Neuronal stem cell (in vitro differentiated cells): ENCODE data around the gene EFTUD2.

ENCODE experiments used
- DNase-seq: peaks from one replicate; pipeline ENCODE4 v3.0.0-alpha.2; 2013; ENCODE audit warnings: low spot score
- H2AFZ ChIP-seq: one replicate; pipeline ENCODE4 v1.6.1; 2013; ENCODE audit warnings: mild to moderate bottlenecking, low read length, inconsistent platforms
- H2AK5ac ChIP-seq: 2 replicates; pipeline ENCODE4 v1.6.1; 2013; ENCODE audit warnings: low read depth, mild to moderate bottlenecking, inconsistent platforms, low read length, moderate library complexity, mixed read lengths
- H2BK120ac ChIP-seq: 2 replicates; pipeline ENCODE4 v1.6.1; 2013; ENCODE audit warnings: low read depth, mild to moderate bottlenecking, inconsistent platforms, low read length, moderate library complexity, mixed read lengths
- H2BK12ac ChIP-seq: one replicate; pipeline ENCODE4 v1.6.1; 2013; ENCODE audit warnings: low read length, inconsistent platforms
- H2BK15ac ChIP-seq: 2 replicates; pipeline ENCODE4 v1.6.1; 2013; ENCODE audit warnings: mild to moderate bottlenecking, low read length, inconsistent platforms, mixed read lengths
- H2BK5ac ChIP-seq: one replicate; pipeline ENCODE4 v1.6.1; 2013; ENCODE audit warnings: inconsistent platforms, mild to moderate bottlenecking, low read length, moderate library complexity
- H3K14ac ChIP-seq: one replicate; pipeline ENCODE4 v1.6.1; 2013; ENCODE audit warnings: low read length, inconsistent platforms
- H3K18ac ChIP-seq: 2 replicates; pipeline ENCODE4 v1.6.1; 2013; ENCODE audit warnings: low read length, inconsistent platforms
- H3K23ac ChIP-seq: 2 replicates; pipeline ENCODE4 v1.6.1; 2013; ENCODE audit warnings: low read depth, mild to moderate bottlenecking, mixed read lengths, low read length, inconsistent platforms; ENCODE audit not compliant: poor library complexity
- H3K27ac ChIP-seq: replicated peaks from 3 replicates; pipeline ENCODE4 v1.5.1; 2013; ENCODE audit warnings: low read length, inconsistent platforms
- H3K27me3 ChIP-seq, 3 experiments: 2 replicates each; pipeline ENCODE4 v1.6.1; 2013; ENCODE audit warnings: low read length in 3 of 3, mild to moderate bottlenecking in 2 of 3, inconsistent platforms in 1 of 3, low read depth in 1 of 3, mixed read lengths in 1 of 3, moderate library complexity in 1 of 3; ENCODE audit not compliant: control insufficient read depth in 3 of 3, insufficient read depth in 3 of 3
- H3K36me3 ChIP-seq, 2 donors: replicated peaks in 1 of 2; 2 replicates each; pipeline ENCODE4 v1.6.1; 2013; ENCODE audit warnings: low read length in 2 of 2; ENCODE audit not compliant: control insufficient read depth in 2 of 2, insufficient read depth in 2 of 2
- H3K4ac ChIP-seq: 2 replicates; pipeline ENCODE4 v1.6.1; 2013; ENCODE audit warnings: inconsistent platforms, mild to moderate bottlenecking, low read length, moderate library complexity
- H3K4me1 ChIP-seq, 2 donors: 1 replicate in 1 of 2; 2 replicates in 1 of 2; pipeline ENCODE4 v1.6.1; 2013; ENCODE audit warnings: low read length in 2 of 2, low read depth in 1 of 2; ENCODE audit not compliant: control insufficient read depth in 2 of 2, insufficient read depth in 1 of 2
- H3K4me2 ChIP-seq: one replicate; pipeline ENCODE4 v1.6.1; 2013; ENCODE audit warnings: mild to moderate bottlenecking, low read length, inconsistent platforms; ENCODE audit not compliant: insufficient read depth, poor library complexity, severe bottlenecking
- H3K4me3 ChIP-seq, 2 donors: 2 replicates each; pipeline ENCODE4 v1.5.1; 2013; ENCODE audit warnings: low read length in 2 of 2, mild to moderate bottlenecking in 2 of 2, inconsistent platforms in 1 of 2, moderate library complexity in 1 of 2
- H3K79me1 ChIP-seq: one replicate; pipeline ENCODE4 v1.6.1; 2013; ENCODE audit warnings: low read depth, mild to moderate bottlenecking, inconsistent platforms, low read length, moderate library complexity
- H3K9ac ChIP-seq: one replicate; pipeline ENCODE4 v1.6.1; 2013; ENCODE audit warnings: mild to moderate bottlenecking, low read depth, low read length, inconsistent platforms; ENCODE audit not compliant: poor library complexity
- H3K9me3 ChIP-seq, 2 donors: replicated peaks in 1 of 2; 2 replicates each; pipeline versions ENCODE3 to v1.6.1; 2013; ENCODE audit warnings: low read length in 2 of 2, mild to moderate bottlenecking in 2 of 2, inconsistent platforms in 1 of 2, low read depth in 1 of 2, mixed read lengths in 1 of 2, moderate library complexity in 1 of 2; ENCODE audit not compliant: control insufficient read depth in 2 of 2, insufficient read depth in 1 of 2
- H4K8ac ChIP-seq: one replicate; pipeline ENCODE4 v1.6.1; 2013; ENCODE audit warnings: low read depth, mild to moderate bottlenecking, inconsistent platforms, low read length, moderate library complexity
- H4K91ac ChIP-seq: one replicate; pipeline ENCODE4 v1.6.1; 2013; ENCODE audit warnings: low read length, low read depth, mild to moderate bottlenecking, inconsistent platforms; ENCODE audit not compliant: poor library complexity
- whole genome bisulfite sequencing, 2 donors: extraction: QIAGEN DNeasy Blood & Tissue Kit; methylation state at CpG; one replicate each; pipeline ENCODE4 v1.1.7; 2013; ENCODE audit warnings: missing lambda C conversion rate in 2 of 2, mixed read lengths in 1 of 2; ENCODE audit not compliant: insufficient read length in 2 of 2, insufficient replicate concordance in 1 of 2; ENCODE audit errors: extremely low coverage in 2 of 2; 5-methylcytosine and 5-hydroxymethylcytosine counted together

The EFTUD2 gene

GRCh38 chr17:44925731-44926697 is 26.8 kb upstream of the EFTUD2 start:
- Histone ChIP-seq H3K4ac (no peak overlapping the region), H3K4me3 (peak overlapping the region in 1 of 2 donors; percentile 43), H2AK5ac (no peak overlapping the region), H4K8ac (no peak overlapping the region), H3K18ac (no peak overlapping the region), H2BK5ac (no peak overlapping the region), H3K4me1 (peaks cover 0 to 10% of the 10 kb centered on the region in 2 donors), H3K9me3 (no peaks in the 10 kb centered on the region), H3K79me1 (no peaks in the 10 kb centered on the region), H2AFZ (no peak overlapping the region), H2BK15ac (no peak overlapping the region), H3K27ac (no peak overlapping the region), H3K27me3 (peaks cover 0 to 6% (median 0%) of the 10 kb centered on the region in 3 experiments), H3K36me3 (peaks cover 47 to 59% of the 10 kb centered on the region in 2 donors), H3K23ac (no peak overlapping the region), H3K14ac (no peak overlapping the region), H2BK120ac (no peak overlapping the region), H3K4me2 (no peak overlapping the region), H3K9ac (no peak overlapping the region), H2BK12ac (no peak overlapping the region), H4K91ac (no peak overlapping the region)
- DNase-seq = no peak
- WGBS, 2 donors = no CpG with 5 or more reads among the region's 18 CpGs

- Histone ChIP-seq H2BK15ac (no peak overlapping the region), H2AK5ac (no peak overlapping the region), H3K18ac (peak overlapping the region; percentile 35), H3K79me1 (no peaks in the 10 kb centered on the region), H4K91ac (no peak overlapping the region), H3K4me3 (no peak overlapping the region), H3K23ac (peak overlapping the region; percentile 14), H2AFZ (no peak overlapping the region), H2BK120ac (no peak overlapping the region), H2BK5ac (no peak overlapping the region), H3K27ac (peak overlapping the region; percentile 28), H3K36me3 (peaks cover 34 to 40% of the 10 kb centered on the region in 2 donors), H3K4me1 (peaks cover 0 to 17% of the 10 kb centered on the region in 2 donors), H4K8ac (no peak overlapping the region), H3K9ac (no peak overlapping the region), H2BK12ac (no peak overlapping the region), H3K4ac (no peak overlapping the region), H3K14ac (no peak overlapping the region), H3K4me2 (no peak overlapping the region), H3K27me3 (peaks cover 0 to 16% (median 0%) of the 10 kb centered on the region in 3 experiments), H3K9me3 (no peaks in the 10 kb centered on the region)
- no CpG with 5 or more reads among the region's 9 CpGs for WGBS, 2 donors
- DNase-seq = no peak
These were observed 24.9 kb upstream of the EFTUD2 start for GRCh38 chr17:44924107-44924544.

- Histone ChIP-seq H2BK120ac (peak overlapping the region; percentile 25), H3K9me3 (no peaks in the 10 kb centered on the region), H3K9ac (no peak overlapping the region), H3K4me3 (no peak overlapping the region), H4K8ac (no peak overlapping the region), H4K91ac (peak overlapping the region; percentile 49), H2AK5ac (peak overlapping the region; percentile 48), H2BK12ac (no peak overlapping the region), H3K23ac (peak overlapping the region; percentile 49), H3K27ac (no peak overlapping the region), H2BK5ac (no peak overlapping the region), H2BK15ac (peak overlapping the region; percentile 60), H3K14ac (no peak overlapping the region), H3K18ac (peak overlapping the region; percentile 38), H3K27me3 (peaks cover 0 to 16% (median 0%) of the 10 kb centered on the region in 3 experiments), H3K79me1 (no peaks in the 10 kb centered on the region), H3K4ac (no peak overlapping the region), H2AFZ (no peak overlapping the region), H3K4me2 (no peak overlapping the region), H3K4me1 (peaks cover 0 to 17% of the 10 kb centered on the region in 2 donors), H3K36me3 (peaks cover 22 to 28% of the 10 kb centered on the region in 2 donors)
- no peak for DNase-seq
- WGBS, 2 donors = no CpG with 5 or more reads among the region's 19 CpGs
These were observed 23.7 kb upstream of the EFTUD2 start for GRCh38 chr17:44922746-44923470.
